GM18873 (cell line): ENCODE measurements around the gene KRTAP5-4.
"Not testable (repeated sequence)": the region's sequence is repeated elsewhere in the genome, so short reads cannot be mapped to it uniquely, and the experiment has no call there.

Experiments
- ATAC-seq: cut with Tn5 transposase; IDR thresholded peaks from one replicate; pipeline ENCODE4 v1.9.1; 2021; ENCODE audit warnings: mild to moderate bottlenecking, moderate library complexity, moderate number of reproducible peaks; ENCODE audit not compliant: unreplicated experiment, low FRiP score

Gene KRTAP5-4

DNA sequence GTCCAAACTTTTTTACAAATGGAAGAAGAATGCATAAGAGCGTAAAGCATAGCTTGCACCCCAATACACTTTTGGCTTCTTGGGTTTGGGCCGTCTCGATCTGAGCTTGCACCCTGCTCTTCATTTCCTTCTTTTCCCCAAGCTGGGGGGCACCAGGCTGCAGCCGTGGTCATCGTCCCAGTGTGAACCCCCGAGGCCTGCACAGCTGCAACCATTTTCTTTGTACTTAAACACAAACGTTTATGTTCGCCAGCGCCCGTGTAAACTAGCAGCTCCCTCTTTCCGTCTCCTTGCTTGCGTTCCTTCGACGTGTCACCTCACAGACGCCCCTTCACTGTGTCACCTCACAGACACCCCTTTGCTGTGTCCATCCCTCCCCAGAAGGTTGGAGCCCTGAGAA lies 17.7 kb upstream of the KRTAP5-4 start:
- ATAC-seq = no peak

DNA sequence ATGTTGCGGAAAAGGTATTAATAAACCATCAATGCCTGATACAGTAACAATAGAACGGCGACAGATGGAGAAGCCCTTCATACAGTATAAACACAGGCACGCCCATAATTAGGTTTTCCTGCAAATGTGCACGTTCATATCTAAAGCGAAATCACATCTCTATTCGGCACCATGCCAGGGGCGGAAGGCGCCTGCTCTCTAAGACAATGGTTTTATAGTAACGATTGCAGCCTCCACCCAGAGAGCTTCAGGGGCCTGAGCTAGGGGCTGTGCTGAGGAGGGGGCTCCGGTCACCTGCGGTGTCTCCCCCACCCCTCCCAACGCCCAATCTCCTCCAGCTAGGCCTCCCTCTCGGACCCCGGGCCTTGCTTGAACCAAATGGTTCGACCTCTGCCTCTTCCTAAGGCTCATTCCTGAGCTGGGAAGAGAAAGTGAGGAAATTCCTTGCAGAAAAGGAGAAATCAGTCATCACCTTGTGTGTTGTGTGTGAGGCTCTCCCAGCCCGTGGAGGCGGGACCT lies 17.2 kb upstream of the KRTAP5-4 start:
- no peak for ATAC-seq

DNA sequence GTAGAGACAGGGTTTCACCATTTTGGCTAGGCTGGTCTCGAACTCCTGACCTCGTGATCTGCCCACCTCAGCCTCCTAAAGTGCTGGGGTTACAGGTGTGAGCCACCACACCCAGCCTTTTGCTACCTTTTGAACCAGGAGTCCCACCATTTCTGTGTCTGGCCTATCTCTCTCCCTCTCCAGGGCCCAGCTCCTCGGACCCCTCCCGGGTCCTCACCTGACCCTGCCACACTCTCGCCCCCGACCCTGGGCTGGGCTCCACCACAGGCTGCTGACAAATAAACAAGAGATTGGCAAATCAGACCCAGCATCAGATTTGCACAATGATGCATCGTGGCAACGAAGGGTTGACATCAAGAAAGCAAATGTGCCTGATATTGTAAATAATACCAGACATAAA lies 16.4 kb upstream of the KRTAP5-4 start:
- no peak for ATAC-seq

DNA sequence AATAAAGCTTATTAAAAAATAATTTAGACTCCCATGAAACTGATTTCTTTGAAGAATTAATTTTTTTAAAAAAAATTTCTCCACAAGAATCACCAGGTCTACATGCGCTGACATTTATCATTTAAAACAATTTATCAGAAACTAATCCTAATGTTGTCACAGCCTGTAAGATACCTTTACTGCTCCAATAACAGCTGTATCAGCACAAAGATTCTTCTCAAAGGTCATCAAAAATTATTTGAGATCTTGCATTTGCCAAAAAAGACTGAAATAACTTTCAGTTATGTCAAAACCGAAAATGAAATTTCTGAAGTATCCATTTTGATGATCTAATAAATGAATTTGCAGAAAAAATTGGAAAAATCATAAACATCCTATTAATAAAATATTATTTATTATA lies 15.7 kb upstream of the KRTAP5-4 start:
- no peak for ATAC-seq

DNA sequence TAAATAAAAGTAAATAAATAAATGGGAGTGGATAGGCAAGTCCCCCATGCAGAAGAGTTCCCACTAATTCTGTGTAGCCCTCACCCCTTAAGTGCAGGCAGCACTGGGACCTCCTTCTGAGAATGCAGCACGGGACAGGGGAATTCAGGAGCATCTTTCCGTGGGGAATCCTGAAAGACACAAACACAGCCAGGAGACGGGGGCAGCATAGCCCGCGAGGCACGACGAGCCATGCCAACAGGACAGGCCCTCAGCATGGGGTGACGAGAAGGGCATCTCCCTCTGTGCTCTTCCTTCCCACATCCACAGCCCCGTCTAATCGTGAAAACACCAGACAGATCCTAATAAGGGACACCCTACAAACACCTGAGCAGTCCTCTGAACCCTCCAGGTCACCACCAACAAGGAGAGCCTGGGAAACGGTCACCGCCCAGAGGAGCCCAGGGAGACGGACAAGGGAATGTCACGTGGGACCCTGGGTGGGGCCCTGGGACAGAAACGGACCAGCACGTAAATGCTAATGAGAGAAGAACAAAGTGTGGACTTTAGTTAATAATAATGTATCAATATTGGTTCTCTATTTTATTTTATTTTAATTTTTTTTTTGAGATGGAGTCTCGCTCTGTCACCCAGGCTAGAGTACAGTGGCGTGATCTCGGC lies 14.5 kb upstream of the KRTAP5-4 start:
- no peak for ATAC-seq

DNA sequence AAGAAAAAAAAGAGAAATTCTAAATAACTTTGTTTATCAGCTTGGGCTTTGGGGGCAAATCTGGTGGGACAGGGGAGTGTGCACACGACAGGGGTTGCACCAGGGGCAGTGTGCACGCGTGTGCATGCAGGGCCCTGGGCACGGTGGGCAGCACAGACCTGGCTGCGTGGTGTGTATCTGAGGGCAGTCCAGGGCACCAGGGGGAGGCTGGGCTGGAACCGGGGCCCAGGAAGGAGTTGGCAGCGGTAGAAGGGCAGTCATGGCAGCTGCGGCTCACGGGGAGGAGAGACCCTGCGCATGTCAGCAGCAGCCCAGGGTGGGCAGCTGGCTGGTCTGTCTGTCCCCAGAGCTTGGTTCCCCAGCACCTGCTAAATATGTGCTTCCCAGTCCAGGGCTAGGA lies 11.9 kb upstream of the KRTAP5-4 start:
- no peak for ATAC-seq

DNA sequence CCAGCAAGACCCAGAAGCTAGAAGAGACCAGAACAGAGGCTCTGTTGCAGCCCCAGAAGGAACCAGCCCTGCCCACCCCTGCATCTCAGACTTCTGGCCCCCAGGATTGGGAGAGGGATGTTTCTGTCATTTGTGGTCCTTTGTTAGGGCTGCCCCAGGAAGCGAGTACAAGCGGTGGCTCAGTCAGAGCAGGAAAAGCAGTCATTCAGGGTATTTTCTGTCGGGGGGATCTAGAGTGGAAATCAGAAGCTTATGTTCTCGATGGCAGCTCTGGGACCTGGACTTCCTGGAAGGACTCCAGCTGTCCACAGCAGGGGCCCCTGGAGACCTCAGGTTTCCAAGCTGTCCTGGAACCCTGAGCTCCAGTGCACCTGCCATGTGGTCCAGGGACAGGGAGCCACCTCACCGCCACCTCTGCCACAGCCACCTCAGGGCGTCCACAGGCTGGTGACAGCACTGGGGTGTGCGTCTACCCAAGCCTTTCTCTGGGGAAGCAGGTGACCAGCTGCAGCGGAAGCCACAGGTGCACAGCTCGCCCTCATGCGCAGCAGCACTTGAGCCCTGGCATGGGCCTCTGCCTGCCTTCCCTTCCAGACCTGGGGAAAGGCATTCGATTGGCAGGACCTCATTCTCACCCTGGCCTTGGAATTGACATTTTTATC lies 10.2 kb upstream of the KRTAP5-4 start:
- ATAC-seq = no peak

DNA sequence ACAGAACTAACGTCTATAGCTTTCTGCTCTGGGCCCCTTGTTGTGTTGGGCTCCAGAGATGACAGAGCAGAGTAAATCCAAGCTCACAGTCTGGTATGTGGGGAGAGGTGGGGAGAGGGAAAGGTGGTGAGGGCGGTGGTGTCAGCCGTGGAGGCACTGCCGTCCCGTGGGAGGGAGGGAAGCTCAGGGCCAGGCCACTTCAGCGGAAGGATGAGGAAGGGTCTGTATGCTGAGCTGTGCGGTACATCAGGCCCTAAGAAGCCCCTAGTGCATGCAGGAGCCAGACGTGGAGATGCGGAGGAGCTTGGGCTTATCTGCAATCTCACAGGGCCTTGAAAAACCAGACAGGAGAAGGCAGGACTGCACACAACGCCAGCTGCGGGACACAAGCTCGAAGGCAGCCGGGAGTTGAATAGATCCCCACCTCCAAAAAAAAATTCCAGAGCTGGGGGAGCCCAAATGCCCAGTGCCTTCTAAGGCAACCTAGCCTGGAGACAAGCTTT lies 9.2 kb upstream of the KRTAP5-4 start:
- ATAC-seq = no peak

DNA sequence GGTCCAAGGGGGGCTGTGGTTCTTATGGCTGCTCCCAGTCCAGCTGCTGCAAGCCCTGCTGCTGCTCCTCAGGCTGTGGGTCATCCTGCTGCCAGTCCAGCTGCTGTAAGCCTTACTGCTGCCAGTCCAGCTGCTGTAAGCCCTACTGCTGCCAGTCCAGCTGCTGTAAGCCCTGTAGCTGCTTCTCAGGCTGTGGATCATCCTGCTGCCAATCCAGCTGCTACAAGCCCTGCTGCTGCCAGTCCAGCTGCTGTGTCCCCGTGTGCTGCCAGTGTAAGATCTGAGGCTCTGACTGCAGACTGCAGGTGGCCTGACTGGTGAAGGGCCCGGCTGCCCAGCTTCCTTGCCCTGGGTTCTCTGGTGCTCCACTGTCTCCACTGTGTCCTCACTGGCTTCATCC lies 8.3 kb upstream of the KRTAP5-4 start:
- no peak for ATAC-seq

DNA sequence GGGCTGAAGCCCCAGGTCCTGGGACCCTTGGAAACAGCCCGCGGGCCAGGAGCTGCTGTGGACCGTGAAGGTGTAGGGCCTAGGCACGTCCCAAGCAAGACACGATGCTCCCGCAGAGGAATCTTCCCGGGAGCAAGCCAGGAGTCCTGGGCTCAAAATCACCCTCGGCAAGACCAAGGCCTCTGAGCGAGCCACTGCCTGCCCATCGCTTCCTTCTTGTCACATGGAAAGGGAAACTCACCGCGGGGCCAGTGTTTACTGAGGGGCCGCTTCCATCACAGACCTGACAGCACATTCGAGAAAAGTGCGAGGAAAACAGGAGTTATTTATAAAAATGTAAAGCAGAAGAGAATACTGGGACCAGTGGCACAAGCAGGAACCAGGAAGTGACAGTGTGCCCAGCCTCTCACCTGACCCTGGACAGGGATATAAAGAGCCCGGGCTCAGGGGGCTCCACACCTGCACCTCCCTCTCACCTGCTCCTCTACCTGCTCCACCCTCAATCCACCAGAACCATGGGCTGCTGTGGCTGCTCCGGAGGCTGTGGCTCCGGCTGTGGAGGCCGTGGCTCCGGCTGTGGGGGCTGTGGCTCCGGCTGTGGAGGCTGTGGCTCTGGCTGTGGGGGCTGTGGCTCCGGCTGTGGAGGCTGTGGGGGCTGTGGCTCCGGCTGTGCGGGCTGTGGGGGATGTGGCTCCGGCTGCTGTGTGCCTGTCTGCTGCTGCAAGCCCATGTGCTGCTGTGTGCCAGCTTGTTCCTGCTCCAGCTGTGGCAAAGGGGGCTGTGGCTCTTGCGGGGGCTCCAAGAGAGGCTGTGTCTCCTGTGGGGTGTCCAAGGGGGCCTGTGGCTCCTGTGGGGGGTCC lies 7.6 kb upstream of the KRTAP5-4 start, which contains the start of gene KRTAP5-5:
KRTAP5-5 (plus strand) TSS at position 450 of the 860 bp plus-strand sequence; CDS start at position 516, 66 bp downstream.
- ATAC-seq = no peak

DNA sequence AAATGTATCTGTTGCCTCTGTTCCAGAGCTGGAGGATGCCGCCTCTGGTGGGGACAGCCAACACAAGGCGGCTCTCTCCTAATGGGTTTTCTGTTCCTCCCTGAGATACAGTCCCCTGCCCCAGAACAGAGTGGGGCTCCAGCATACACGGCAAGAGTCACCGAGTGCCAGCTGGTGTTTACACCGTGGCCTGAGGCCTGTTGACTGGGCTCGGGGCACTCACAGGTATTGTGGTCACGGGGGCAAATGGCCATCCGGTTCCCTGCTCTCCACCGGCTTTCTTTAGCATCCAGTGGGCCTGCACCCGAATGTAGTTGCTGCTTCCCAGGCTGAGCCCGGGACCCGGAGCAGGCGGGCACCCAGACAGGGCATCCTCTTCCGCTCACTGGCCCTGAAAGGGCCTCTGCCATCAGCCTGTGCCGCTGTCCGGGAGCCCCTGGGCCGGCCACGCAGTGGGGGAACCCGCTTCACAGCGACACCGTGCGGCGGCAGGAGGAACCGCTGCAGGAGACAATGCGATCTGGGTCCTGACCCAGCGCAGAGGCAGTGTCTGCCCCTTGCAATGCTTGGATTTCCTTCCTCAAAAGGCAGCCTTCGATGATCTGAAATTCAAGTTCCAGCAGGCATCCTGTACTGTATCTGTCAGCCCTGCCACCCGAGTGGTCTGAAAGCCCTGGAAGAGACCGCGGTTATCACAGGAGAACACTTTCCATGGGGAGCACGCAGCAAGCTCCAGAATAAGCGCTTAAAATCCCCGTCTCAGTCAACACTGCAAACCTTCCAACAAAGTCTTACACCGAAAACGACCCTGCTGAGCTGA lies 6.8 kb upstream of the KRTAP5-4 start:
- no peak for ATAC-seq

DNA sequence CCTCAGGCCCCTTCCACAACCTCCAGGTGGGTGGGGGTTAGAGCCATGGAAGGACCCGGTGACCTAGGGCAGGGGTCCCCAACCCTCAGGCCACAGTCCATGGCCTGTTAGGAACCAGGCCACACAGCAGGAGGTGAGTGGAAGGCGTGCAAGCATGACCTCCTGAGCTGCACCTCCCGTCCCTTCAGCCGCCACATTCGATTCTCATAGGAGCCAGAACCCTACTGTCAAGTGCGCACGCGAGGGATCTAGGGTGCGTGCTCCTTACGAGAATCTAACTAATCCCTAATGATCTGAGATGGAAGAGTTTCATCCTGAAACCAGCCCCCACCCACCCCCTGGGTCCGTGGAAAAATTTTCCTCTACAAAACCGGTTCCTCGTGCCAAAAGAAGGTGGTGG lies 3.6 kb upstream of the KRTAP5-4 start:
- no peak for ATAC-seq

DNA sequence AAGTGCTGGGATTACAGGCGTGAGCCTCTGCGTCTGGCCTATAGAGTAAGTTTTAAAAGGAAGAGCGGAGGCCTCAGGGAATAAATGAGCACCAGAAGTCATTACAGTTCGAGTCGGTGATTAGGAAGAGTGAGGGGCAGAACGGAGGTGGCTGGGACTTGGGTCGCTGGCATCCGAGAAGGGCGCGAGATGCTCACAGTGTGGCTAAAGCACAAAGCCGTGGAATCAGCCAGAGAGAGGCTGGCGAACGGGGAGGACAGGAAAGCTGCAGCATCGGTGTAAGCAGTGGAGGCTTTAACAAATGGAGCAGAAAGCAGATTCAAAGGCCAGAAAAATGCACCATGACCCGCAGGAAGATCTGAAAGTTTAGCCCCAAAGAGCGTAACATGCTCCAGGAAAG lies 2.7 kb upstream of the KRTAP5-4 start:
- no peak for ATAC-seq

DNA sequence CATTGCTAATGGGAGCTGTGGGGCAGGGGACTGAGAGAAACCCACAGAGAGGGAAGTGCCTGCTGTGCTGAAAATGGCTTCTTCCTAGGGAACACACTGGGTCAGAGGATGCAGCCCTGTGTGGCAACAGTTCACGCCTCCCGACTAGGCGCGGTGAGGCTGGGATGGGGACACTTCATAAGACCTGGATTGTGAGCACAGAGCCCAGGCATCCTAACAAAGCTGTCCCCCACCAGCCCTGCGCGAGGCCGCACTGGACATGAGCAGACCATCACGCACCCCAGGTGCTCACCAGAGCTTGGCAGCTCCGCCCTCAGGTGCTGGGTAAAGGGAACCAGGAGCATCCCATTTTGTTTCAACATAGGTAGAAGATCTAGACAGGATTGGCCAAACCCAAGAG lies 1.8 kb upstream of the KRTAP5-4 start:
- ATAC-seq = no peak

DNA sequence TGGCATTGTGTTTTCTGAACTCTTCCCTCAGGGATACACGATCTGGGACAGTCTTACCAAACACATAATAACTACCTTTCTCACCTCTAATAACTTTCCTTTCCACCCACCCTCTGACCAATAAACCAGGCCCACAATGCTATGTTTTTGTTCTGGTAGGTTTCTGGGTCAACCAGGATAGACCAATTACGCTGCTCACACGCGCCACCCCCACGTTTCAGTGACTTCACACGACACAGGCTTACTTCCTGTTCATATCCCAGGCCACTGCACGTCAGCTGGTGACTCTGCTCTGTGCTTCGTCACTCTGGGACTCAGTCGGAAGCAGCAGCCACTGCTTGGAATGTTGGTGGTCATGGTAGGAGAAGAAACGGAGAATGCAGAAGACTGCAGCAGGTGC lies 2.5 kb downstream of the KRTAP5-4 start:
- no peak for ATAC-seq

DNA sequence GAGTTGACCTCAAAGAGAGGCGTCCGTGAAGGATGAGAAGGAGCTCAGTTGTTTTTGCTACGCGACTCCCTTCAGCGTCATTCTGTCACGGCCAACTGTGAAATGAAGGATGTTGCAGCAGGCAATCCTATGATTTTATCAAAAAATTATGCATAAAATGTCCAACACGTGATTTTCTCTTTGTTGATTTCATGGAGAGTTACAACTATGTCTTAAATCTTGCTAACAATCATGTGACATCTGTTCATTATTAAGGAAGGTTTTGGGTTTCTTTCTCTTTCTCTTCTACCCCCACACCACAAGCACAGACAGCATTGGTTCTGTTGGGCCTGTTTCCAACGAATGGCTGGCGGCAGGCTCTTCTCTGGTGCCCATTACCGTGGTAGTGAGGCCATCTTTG lies 3.7 kb downstream of the KRTAP5-4 start:
- no peak for ATAC-seq

DNA sequence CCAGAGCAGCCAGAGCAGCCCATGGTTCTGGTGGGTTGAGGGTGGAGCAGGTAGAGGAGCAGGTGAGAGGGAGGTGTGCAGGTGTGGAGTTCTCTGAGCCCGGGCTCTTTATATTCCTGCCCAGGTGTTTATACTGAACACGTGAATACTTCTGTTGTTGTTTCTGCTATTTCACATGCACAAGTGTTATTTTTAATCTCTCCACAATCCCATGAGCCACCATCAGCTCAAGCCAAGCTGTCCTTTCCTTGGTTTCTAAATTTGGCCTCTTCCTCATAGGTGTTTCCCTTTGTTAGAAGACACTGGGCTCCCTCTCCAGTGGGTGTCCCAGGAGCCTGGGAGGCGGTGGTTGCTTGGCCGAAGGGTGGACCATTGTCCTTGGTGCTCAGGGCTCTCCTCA lies 13.6 kb downstream of the KRTAP5-4 start, which contains the start of gene KRTAP5-3:
KRTAP5-3 (minus strand) TSS at position 101 of the 400 bp plus-strand sequence; CDS start at position 23, 78 bp downstream.
- ATAC-seq = no peak

DNA sequence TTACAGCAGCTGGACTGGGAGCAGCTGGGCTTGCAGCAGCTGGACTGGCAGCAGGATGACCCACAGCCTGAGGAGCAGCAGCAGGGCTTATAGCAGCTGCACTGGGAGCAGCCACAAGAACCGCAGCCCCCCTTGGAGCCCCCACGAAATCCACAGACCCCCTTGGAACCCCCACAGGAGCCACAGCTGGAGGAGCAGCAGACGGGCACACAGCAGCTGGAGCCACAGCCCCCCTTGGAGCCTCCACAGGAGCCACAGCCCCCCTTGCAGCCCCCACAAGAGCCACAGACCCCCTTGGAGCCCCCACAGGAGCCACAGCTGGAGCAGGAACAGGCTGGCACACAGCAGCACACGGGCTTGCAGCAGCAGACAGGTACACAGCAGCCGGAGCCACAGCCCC lies 14.0 kb downstream of the KRTAP5-4 start:
- ATAC-seq = not testable (repeated sequence)

DNA sequence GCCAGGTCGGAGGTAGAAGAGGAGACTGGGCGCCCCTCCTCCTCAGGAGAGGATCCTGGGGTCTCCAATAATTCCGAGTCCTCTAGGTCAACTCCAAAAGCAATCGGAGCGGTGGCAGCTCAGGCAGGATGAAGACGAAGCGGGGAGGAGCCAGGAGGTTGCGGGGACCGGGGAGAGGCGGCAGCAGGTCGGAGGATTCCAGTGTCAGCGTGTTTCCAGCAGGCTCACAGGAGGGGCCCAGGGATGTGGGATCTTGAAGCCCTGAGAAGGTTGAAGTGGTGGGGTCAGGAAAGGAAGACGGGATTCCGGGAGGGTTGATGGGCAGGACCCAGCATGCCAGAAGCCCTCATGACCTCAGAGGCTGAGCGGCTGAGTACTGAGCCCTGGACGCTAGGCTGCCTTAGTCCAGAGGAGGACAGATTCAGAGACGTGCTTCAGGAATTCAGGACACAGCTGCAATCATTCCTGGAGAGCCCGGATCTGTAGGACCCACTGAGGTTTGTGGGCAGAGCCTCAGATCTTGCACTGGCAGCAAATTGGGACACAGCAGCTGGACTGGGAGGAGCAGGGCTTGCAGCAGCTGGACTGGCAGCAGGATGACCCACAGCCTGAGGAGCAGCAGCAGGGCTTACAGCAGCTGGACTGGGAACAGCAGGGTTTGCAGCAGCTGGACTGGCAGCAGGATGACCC lies 14.6 kb downstream of the KRTAP5-4 start:
- not testable (repeated sequence) for ATAC-seq
